Measurements from ENCODE around the gene ALK.

Gene ALK

GRCh38 chr2:29317077-29317517 is 604.3 kb downstream of the ALK start:
- no peak for DNase-seq (ENCODE audit: low read depth)

DNA sequence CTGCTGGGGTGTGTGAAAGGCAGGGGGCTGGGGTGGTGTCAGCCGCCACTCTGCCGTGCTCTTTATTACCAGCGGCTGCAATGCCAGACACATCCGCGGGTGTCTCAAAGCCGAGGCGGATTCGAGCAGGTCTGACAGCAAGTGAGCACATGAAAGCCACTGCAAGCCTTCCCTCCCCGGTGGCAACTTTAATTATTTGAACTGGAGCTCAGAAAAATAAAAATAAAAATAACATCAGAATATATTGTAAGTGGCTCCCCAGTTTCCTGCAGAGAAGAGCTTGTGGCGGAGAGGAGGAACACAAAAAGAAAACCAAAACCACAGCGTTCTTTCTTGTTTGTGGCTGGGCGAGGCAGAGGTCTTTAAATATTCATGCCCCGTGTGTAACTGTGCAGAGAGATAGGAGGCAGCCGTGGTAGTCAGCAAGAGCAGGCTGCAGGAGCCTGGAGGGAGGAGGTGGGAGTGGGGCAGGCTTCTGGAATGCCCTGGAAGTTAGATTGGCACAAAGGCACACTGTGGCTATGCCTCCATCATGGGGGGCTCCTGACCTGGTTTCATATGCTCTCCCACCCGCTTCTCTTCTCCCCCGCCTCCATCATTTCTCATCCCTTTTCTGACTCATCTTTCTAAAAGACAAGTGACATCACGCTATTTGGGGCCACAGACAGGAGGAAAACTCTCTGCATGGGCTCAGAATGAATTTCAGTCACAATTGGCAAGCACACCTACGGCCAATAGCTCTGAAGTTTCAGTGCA is 606.4 kb downstream of the ALK start:
- DNase-seq (ENCODE audit: low read depth), result no peak

- no peak for DNase-seq (ENCODE audit: low read depth)
Observed at GRCh38 chr2:29311458-29311857, 609.9 kb downstream of the ALK start.

DNA sequence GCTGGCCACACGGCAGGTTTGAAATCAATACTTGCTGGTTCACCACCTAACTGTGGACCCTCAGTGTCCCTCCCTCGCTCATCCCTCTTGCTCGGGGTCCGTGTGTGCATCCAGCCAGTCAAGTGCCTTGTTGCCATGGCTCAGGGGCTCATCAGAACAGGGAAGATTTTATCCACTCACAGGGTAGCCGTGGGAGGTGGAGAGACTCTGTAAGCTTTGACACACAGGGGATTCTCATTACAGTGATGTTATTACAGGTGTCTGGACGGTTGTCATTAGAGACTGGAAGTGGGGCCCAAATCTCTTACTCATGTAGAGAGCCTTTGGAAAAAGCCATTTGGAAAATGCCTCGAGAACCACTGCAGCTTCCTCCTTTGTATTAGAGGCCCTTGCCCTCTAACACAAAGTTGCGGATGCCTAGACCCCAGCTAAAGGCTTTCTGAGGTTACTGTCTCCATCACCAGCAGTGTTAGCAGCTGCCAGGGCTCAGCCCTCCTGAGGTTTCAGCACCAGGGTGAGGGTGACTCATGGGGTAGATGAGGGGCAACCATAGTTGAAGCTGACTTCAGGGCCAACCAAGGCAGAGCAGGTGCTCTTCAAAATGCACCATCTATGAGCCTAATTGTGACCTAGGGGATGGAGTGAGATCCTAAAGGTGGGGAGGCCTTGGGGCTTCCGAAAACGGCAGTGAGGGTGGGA is 610.6 kb downstream of the ALK start:
- no peak for DNase-seq (ENCODE audit: low read depth)

- peak; percentile 27 for DNase-seq (ENCODE audit: low read depth)
Observed at GRCh38 chr2:29309090-29310029, 612.0 kb downstream of the ALK start.

- DNase-seq (ENCODE audit: low read depth), result no peak
Observed at GRCh38 chr2:29308366-29308765, 613.0 kb downstream of the ALK start.

DNA sequence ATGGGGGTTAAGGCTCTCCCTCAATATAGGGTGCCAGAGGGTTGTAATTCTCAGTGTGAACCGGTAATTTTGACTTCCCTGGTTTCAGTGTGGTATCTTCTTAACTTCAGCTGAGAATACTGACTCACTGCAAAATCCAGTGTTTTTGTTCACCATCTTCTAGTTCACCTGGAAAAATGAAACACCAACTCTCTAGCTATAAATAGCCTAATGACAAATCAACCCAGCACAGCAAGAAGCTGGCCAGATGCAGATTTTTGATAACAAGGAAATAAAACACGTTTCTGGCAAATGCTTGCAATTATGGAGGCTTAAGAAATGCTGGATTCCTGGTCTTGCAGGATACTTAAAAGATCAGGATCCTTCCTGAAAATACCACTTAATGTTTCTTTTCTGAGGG is 613.9 kb downstream of the ALK start:
- DNase-seq (ENCODE audit: low read depth), result no peak

GRCh38 chr2:29305762-29306161 is 615.6 kb downstream of the ALK start:
- DNase-seq (ENCODE audit: low read depth), result no peak

DNA sequence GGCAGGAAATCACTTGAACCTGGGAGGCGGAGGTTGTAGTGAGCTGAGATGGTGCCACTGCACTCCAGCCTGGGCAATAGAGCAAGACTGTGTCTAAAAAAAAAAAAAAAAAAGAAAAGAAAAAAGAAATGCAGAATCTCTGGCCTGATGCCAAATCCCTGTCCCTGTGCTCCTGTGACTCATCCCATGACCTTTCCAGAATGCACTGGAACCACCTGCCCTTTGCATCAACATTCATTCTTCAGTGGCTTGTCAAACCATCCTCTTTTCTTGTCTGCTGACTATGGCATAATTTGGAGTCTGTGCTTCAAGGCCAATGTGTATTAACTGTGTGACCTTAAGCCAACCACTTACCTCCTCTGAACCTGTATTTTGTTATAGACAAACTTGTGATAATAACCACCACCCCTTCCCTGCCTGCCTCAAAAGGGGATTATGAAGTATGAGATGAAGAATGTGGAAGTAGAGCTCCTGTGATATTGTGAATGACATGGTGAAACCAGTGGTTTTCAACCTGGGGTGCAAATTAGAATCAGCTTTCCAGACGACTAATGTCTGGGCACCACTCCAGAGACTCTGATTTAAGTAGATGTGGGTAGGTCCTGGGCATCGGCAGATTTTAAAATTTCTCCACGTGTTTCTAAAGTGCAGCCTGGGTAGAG is 616.9 kb downstream of the ALK start:
- DNase-seq (ENCODE audit: low read depth), result no peak

DNA sequence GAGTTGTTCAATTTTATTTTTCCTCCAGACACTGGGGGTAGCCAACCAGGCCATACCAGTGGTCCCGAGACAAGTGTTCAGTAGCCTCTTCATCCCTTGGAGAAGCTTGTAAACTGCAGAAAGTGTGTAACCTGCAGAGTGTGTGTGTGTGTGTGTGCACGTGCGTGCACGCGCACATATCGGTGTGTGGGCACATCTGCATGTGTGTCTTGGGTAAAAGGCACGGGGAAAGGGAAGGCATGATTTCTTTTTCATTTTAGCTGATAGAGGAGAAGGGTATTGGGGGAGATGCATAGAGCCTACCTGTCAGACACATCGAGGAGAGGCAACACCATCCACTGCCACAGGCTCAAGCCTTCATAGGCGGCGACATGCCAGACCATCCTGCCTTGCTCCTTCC is 624.8 kb downstream of the ALK start:
- DNase-seq (ENCODE audit: low read depth), result no peak

DNA sequence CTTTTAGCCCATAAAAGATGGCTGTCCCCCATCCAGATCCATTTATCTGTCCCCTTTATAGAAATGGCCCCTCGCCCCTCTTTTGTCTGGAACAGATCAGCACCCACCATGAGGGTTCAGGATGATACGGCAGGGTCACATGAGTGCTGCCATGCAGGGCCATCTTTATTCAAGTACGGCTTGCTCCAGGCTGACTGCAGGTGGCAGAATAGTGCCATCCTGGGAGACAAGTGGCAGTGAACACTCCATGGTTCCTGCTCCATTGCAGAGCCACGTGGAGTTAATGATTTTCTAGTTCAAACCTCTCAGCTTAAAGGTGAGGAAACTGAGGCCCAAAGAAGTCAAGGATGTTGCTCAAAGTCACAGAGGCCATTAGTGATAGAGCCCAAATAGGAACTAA is 625.5 kb downstream of the ALK start:
- DNase-seq (ENCODE audit: low read depth), result no peak

DNA sequence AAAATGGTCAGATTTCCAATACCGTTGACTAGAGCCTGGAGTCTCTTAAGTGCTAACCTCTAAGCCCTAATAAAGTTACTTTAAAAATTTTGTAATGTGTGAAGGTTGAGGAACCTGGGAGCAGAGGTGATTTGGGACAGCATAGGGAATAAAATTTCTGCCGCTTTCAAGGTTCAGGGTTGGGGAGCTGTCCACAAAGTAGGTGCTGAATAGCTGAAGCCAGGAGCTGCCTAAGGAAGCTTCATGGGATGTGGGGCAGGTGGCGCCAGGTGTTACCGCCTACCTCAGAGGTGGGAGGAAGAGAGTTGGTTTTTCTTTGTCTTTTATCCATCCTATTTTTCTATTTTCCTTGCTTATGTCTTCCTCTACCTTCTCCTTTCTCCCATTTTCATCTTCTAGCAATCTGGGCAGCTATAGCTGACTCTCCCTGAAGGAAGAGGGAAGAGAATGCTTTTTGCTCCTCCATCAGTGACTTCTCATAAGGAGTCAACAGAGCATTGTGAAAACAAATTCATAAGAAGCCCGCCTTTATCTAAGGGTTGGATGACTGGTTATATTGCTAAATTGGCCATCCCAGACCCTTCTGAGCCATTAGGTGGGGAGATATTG is 627.5 kb downstream of the ALK start:
- no peak for DNase-seq (ENCODE audit: low read depth)

- no peak for DNase-seq (ENCODE audit: low read depth)
Observed at GRCh38 chr2:29290293-29291047, 630.9 kb downstream of the ALK start.

DNA sequence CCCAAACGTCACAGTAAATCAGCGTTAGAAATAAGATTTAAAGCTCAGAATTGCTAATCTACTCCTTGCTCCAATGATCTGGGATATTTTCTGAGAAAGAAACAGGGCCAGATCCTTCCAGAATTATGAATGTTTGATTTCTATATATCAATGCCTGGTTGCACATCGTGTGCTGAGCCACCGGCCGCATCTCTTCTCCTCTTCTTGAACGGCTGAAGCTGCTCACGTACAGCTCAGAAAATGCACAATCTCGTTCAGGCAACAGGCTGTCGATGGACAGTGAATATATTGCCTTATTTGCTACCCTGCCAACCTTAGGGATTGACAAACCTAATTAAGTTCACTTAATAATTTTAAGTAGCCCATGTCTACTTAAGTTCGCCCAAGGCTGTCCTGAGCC is 636.7 kb downstream of the ALK start:
- no peak for DNase-seq (ENCODE audit: low read depth)

DNA sequence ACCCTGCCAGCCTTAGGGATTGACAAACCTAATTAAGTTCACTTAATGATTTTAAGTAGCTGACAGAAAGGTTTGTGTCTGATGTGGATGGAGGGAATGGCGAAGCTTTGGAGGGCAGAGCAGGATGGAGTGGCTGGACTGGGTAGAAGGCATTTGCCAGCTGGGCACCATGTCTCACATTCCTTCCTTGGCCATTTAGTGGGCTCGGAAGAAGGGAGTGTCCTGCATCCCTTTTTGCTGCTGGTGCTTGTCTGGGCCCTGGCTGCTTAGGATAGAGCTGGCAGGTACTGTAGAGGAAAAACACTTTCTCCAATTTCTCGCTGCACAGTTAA is 639.5 kb downstream of the ALK start:
- DNase-seq (ENCODE audit: low read depth), result no peak

- peak; percentile 19 for DNase-seq (ENCODE audit: low read depth)
Observed at GRCh38 chr2:29281086-29281915, 640.1 kb downstream of the ALK start.

DNA sequence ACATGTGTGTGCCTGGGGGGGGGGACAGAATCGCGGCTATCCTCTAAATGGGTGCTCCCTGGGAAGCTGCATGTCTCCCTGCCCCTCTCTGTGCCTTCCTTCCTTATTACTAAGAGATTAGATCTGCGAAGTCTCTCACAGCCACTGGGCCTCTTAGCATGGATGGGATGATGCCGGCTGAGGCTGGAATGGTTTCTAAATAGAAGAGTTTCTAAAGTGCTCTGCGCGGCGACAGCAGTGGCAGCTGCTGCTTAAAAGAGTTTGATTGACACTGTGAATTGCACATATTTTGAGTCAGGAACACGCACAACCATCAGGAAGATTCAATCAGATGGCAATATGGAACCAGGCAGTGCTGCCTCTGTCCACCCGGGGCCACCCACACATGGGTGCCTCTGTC is 642.4 kb downstream of the ALK start:
- DNase-seq (ENCODE audit: low read depth), result no peak

DNA sequence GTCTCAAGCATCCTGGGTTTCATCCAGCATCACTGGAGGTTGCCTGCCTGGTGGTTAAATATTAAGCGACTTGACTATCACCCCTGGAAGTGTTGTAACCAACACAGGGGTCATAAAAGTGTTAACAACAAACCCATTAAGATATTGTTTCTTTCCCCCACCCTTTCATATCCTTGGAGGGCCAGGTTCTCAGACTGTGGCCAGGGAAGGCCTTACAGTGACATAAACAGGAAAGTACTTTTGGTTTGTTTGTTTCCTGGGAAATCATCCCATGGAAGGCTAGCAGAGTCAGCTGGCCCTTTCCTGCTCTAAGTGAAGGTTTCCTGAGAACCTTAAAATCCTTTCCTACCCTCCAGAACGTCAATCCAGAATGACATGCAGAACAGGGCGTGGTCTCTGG is 645.2 kb downstream of the ALK start:
- no peak for DNase-seq (ENCODE audit: low read depth)

DNA sequence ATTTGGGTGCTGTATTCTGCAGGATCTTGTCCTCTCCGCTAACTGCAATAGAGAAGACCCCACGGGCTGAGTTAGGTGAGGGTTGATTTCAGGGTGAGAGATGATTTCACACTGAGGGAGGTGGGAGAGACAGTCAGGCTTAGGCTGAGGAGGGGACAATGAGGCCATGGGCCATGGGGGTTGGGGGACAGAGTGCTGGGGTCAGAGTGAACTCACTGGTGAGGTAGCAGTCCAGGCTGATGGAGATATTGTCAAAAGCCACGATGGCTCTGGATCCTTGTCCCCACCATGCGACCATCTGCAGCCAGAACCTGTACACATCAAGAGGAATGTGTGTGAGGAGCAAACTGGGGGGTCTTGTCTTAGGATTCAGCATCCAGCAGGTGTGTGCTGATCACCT is 646.2 kb downstream of the ALK start:
- DNase-seq (ENCODE audit: low read depth), result no peak

Data from non-pigmented ciliary epithelial cell (primary cell).